Fibroblast of skin of left quadriceps (primary cell): ENCODE data around the gene SIRPD.
"Not testable (repeated sequence)": the region's sequence is repeated elsewhere in the genome, so short reads cannot be mapped to it uniquely, and the experiment has no call there.

ENCODE experiments used
- DNase-seq, 2 experiments: peaks; one replicate each; pipeline ENCODE4 v3.0.0-alpha.2; 2013; ENCODE audit warnings: low read depth in 2 of 2

The SIRPD gene

GRCh38 chr20:1557605-1558004 lies at the start of gene SIRPD:
Gene SIRPD (minus strand): TSS chr20:1557705. CDS start chr20:1557653, 52 bp downstream.
- no peak for DNase-seq

GRCh38 chr20:1600736-1601135 lies 43.2 kb upstream of the SIRPD start:
- DNase-seq = no peak

GRCh38 chr20:1595333-1595732 lies 37.8 kb upstream of the SIRPD start:
- no peak for DNase-seq

GRCh38 chr20:1588533-1589460 lies 31.3 kb upstream of the SIRPD start:
- DNase-seq = no peak

GRCh38 chr20:1587781-1588532 lies 30.5 kb upstream of the SIRPD start:
- no peak for DNase-seq

- DNase-seq = no peak
These were observed 22.0 kb upstream of the SIRPD start for GRCh38 chr20:1579488-1579887.

- no peak for DNase-seq
These were observed 20.4 kb upstream of the SIRPD start for GRCh38 chr20:1577906-1578305.

- DNase-seq = not testable (repeated sequence)
These were observed 19.8 kb upstream of the SIRPD start for GRCh38 chr20:1577313-1577712.

GRCh38 chr20:1576641-1577040 lies 19.1 kb upstream of the SIRPD start:
- DNase-seq = no peak

GRCh38 chr20:1576003-1576402 lies 18.5 kb upstream of the SIRPD start:
- DNase-seq = not testable (repeated sequence)

- not testable (repeated sequence) for DNase-seq
These were observed 14.1 kb upstream of the SIRPD start for GRCh38 chr20:1571583-1571982.

- no peak for DNase-seq
These were observed 11.9 kb upstream of the SIRPD start for GRCh38 chr20:1569415-1569881.

GRCh38 chr20:1568163-1568490 lies 10.6 kb upstream of the SIRPD start:
- DNase-seq = no peak

GRCh38 chr20:1567392-1568162 lies 10.1 kb upstream of the SIRPD start:
- no peak for DNase-seq

- no peak for DNase-seq
These were observed 9.2 kb upstream of the SIRPD start for GRCh38 chr20:1566701-1567100.

GRCh38 chr20:1565461-1565860 lies 8.0 kb upstream of the SIRPD start:
- no peak for DNase-seq

GRCh38 chr20:1563598-1563997 lies 6.1 kb upstream of the SIRPD start:
- no peak for DNase-seq

- no peak for DNase-seq
These were observed 5.1 kb upstream of the SIRPD start for GRCh38 chr20:1562622-1563021.

- no peak for DNase-seq
These were observed 3.8 kb upstream of the SIRPD start for GRCh38 chr20:1561350-1561749.

GRCh38 chr20:1555952-1556351 lies 1.6 kb downstream of the SIRPD start:
- no peak for DNase-seq

GRCh38 chr20:1539816-1540419 lies 17.6 kb downstream of the SIRPD start:
- no peak for DNase-seq

GRCh38 chr20:1538655-1539054 lies 18.9 kb downstream of the SIRPD start:
- no peak for DNase-seq
